ENCODE results near the gene GARS1. TPM values are rescaled to one million over a fixed set of nuclear protein-coding genes. Genes with fewer than 3 reads are reported as not detected.

The GARS1 gene
- total RNA-seq, 1 donor from 2014 or later = 517 TPM

DNA sequence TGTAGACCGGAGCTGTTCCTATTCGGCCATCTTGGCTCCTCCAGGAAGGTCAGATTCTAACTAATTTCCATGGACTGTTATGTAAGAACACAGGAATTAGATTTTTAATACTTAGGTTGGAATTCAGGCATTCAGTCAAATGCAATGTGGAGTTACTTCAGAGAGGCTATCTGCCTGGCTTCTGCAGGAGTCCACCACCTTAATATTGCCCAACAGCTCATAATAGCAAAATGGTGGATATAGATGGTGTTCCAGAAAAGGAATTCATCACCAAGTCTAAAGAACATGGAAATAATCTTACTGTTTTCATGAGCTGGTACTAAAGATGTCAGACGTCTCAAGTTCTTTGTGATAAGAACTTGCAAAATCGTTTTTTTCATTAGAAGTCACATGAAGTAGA lies 48.1 kb downstream of the GARS1 start:
- no peak for FAIRE-seq
- no peak overlapping the region for H3K27ac ChIP-seq (ENCODE audit: low read depth, low read length)
- Mint-ChIP-seq H3K4me3 (ENCODE audit: unreplicated experiment) (no peak overlapping the region), H3K4me1 (ENCODE audit: low read depth, unreplicated experiment) (peaks cover 7% of the 10 kb centered on the region), H3K9me3 (ENCODE audit: unreplicated experiment) (no peaks in the 10 kb centered on the region), H3K36me3 (ENCODE audit: low read depth, unreplicated experiment) (peaks cover 30% of the 10 kb centered on the region), H3K27ac (ENCODE audit: unreplicated experiment) (no peak overlapping the region), H3K27me3 (ENCODE audit: low read depth, unreplicated experiment) (no peaks in the 10 kb centered on the region)
- no peaks in the 10 kb centered on the region for H3K9me3 ChIP-seq (ENCODE audit: insufficient read depth, low read depth, low read length)
- H4K20me1 ChIP-seq (ENCODE audit: insufficient read depth, low read length) = peaks cover 22% of the 10 kb centered on the region
- H3K4me2 ChIP-seq (ENCODE audit: low read length) = no peak overlapping the region
- H3K27me3 ChIP-seq (ENCODE audit: insufficient read depth, low read length) = no peaks in the 10 kb centered on the region
- H3K36me3 ChIP-seq (ENCODE audit: insufficient read depth, low read length) = no peaks in the 10 kb centered on the region
- H2AFZ ChIP-seq (ENCODE audit: low read depth, low read length) = no peak overlapping the region
- DNase-seq (ENCODE audit: low read depth) = no peak
- no peaks in the 10 kb centered on the region for H3K4me1 ChIP-seq (ENCODE audit: insufficient read depth, low read length)
- H3K4me3 ChIP-seq (ENCODE audit: insufficient read depth, low read depth, low read length) = no peak overlapping the region
- H3K9ac ChIP-seq (ENCODE audit: low read length) = no peak overlapping the region
- no peaks in the 10 kb centered on the region for H3K79me2 ChIP-seq (ENCODE audit: insufficient read depth, low read length)
- TF ChIP-seq EZH2 (IDR thresholded peaks at IDR 0.05; ENCODE audit: insufficient read depth, low read length) = no peak
- TF ChIP-seq, protein P1, sequence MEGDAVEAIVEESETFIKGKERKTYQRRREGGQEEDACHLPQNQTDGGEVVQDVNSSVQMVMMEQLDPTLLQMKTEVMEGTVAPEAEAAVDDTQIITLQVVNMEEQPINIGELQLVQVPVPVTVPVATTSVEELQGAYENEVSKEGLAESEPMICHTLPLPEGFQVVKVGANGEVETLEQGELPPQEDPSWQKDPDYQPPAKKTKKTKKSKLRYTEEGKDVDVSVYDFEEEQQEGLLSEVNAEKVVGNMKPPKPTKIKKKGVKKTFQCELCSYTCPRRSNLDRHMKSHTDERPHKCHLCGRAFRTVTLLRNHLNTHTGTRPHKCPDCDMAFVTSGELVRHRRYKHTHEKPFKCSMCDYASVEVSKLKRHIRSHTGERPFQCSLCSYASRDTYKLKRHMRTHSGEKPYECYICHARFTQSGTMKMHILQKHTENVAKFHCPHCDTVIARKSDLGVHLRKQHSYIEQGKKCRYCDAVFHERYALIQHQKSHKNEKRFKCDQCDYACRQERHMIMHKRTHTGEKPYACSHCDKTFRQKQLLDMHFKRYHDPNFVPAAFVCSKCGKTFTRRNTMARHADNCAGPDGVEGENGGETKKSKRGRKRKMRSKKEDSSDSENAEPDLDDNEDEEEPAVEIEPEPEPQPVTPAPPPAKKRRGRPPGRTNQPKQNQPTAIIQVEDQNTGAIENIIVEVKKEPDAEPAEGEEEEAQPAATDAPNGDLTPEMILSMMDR (IDR thresholded peaks at IDR 0.05; ENCODE audit: insufficient read depth, low read depth, low read length) = no peak

DNA sequence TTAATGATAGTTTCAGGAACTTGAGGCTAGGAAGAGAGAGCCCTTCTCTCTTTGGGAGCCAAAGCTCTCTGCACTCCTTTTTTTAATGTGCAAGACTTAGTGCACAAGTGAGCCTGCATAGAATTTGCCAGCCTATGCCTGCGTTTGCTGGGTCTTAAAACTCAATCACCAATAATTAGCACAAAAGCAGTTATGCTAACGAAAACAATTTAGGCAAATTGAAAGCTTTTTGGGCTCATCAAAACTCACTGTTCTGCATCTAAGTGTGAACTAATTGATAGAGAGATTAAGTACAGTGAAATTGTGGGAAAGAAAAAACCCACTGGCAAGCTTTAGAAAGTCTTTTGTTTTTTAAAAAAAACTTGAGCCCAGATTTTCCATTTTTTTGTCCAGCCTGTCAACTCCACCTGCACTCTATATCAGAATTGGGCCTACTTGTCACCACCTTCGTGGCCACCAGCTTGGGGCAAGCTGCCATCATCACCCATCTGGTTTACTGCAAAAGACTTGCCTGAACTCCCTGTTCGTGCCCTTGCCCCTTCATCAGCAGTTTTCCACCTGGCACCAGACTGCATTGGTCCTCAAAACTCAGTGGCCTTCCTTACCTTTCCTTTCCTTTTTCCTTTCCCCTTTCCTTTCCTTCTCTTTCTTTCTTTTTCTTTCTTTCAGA lies 49.7 kb downstream of the GARS1 start:
- Histone ChIP-seq H2AFZ (ENCODE audit: low read depth, low read length) (no peak overlapping the region), H3K4me3 (ENCODE audit: insufficient read depth, low read depth, low read length) (no peak overlapping the region), H3K36me3 (ENCODE audit: insufficient read depth, low read length) (no peaks in the 10 kb centered on the region), H3K9me3 (ENCODE audit: insufficient read depth, low read depth, low read length) (no peaks in the 10 kb centered on the region), H3K4me1 (ENCODE audit: insufficient read depth, low read length) (no peaks in the 10 kb centered on the region), H3K9ac (ENCODE audit: low read length) (no peak overlapping the region), H3K4me2 (ENCODE audit: low read length) (no peak overlapping the region), H4K20me1 (ENCODE audit: insufficient read depth, low read length) (peaks cover 22% of the 10 kb centered on the region), H3K27me3 (ENCODE audit: insufficient read depth, low read length) (no peaks in the 10 kb centered on the region), H3K79me2 (ENCODE audit: insufficient read depth, low read length) (no peaks in the 10 kb centered on the region), H3K27ac (ENCODE audit: low read depth, low read length) (no peak overlapping the region)
- H3K4me3 Mint-ChIP-seq (ENCODE audit: unreplicated experiment) = no peak overlapping the region
- no peak for DNase-seq (ENCODE audit: low read depth)
- no peak for TF ChIP-seq EZH2 (IDR thresholded peaks at IDR 0.05; ENCODE audit: insufficient read depth, low read length)
- TF ChIP-seq, protein P1 (IDR thresholded peaks at IDR 0.05; ENCODE audit: insufficient read depth, low read depth, low read length) = no peak
- no peaks in the 10 kb centered on the region for H3K9me3 Mint-ChIP-seq (ENCODE audit: unreplicated experiment)
- peaks cover 31% of the 10 kb centered on the region for H3K36me3 Mint-ChIP-seq (ENCODE audit: low read depth, unreplicated experiment)
- FAIRE-seq = no peak
- H3K4me1 Mint-ChIP-seq (ENCODE audit: low read depth, unreplicated experiment) = peaks cover 7% of the 10 kb centered on the region
- H3K27ac Mint-ChIP-seq (ENCODE audit: unreplicated experiment) = no peak overlapping the region
- no peaks in the 10 kb centered on the region for H3K27me3 Mint-ChIP-seq (ENCODE audit: low read depth, unreplicated experiment)

DNA sequence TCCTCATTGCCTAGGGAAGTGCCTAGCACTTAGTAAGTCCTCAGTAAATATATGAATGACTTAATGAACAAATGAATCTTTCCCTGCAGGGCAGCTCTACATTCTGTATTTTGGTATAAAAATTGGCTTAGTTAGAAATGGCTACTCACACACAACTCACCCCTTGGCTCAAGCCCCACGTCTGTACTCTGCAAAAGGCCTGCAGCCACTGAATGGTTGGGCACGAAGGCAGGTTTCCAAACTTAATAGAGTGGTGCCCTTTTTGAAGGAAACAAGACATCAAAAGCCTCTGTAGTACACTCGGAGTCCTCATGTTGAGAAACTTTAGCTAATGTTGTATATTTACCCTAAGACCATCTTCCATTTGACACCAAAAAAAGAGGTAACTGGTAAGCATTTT lies 51.0 kb downstream of the GARS1 start:
- H3K27ac ChIP-seq (ENCODE audit: low read depth, low read length) = no peak overlapping the region
- no peak for TF ChIP-seq EZH2 (IDR thresholded peaks at IDR 0.05; ENCODE audit: insufficient read depth, low read length)
- TF ChIP-seq, protein P1 (IDR thresholded peaks at IDR 0.05; ENCODE audit: insufficient read depth, low read depth, low read length) = no peak
- no peaks in the 10 kb centered on the region for H3K9me3 ChIP-seq (ENCODE audit: insufficient read depth, low read depth, low read length)
- no peak overlapping the region for H3K4me3 Mint-ChIP-seq (ENCODE audit: unreplicated experiment)
- H3K9ac ChIP-seq (ENCODE audit: low read length) = no peak overlapping the region
- no peak overlapping the region for H3K27ac Mint-ChIP-seq (ENCODE audit: unreplicated experiment)
- no peak overlapping the region for H3K4me2 ChIP-seq (ENCODE audit: low read length)
- no peaks in the 10 kb centered on the region for H3K79me2 ChIP-seq (ENCODE audit: insufficient read depth, low read length)
- no peaks in the 10 kb centered on the region for H3K36me3 ChIP-seq (ENCODE audit: insufficient read depth, low read length)
- peaks cover 22% of the 10 kb centered on the region for H4K20me1 ChIP-seq (ENCODE audit: insufficient read depth, low read length)
- H3K27me3 ChIP-seq (ENCODE audit: insufficient read depth, low read length) = no peaks in the 10 kb centered on the region
- no peaks in the 10 kb centered on the region for H3K4me1 ChIP-seq (ENCODE audit: insufficient read depth, low read length)
- no peaks in the 10 kb centered on the region for H3K9me3 Mint-ChIP-seq (ENCODE audit: unreplicated experiment)
- no peak for FAIRE-seq
- no peak for DNase-seq (ENCODE audit: low read depth)
- H2AFZ ChIP-seq (ENCODE audit: low read depth, low read length) = no peak overlapping the region
- H3K4me1 Mint-ChIP-seq (ENCODE audit: low read depth, unreplicated experiment) = peaks cover 7% of the 10 kb centered on the region
- H3K4me3 ChIP-seq (ENCODE audit: insufficient read depth, low read depth, low read length) = no peak overlapping the region
- H3K27me3 Mint-ChIP-seq (ENCODE audit: low read depth, unreplicated experiment) = no peaks in the 10 kb centered on the region
- H3K36me3 Mint-ChIP-seq (ENCODE audit: low read depth, unreplicated experiment) = peaks cover 34% of the 10 kb centered on the region
